ENCODE data around the gene PFN4.

GRCh38 chr2:24163601-24164000 lies 40.5 kb upstream of the PFN4 start:
- TF ChIP-seq CTCF (IDR thresholded peaks at IDR 0.05; ENCODE audit: low read length) = no peak
- TF ChIP-seq EZH2 (optimal IDR thresholded peaks at IDR 0.05; ENCODE audit: low read depth, low read length) = no peak
- no peak for TF ChIP-seq EZH2phosphoT487 (IDR thresholded peaks at IDR 0.05; ENCODE audit: low read length)

Measured in MM.1S (cell line).